IPS-18a (cell line): ENCODE data around the gene IMP3.
"Not testable (repeated sequence)": the region's sequence is repeated elsewhere in the genome, so short reads cannot be mapped to it uniquely, and the experiment has no call there.

ENCODE experiments used
- H3K27ac ChIP-seq: one replicate; pipeline ENCODE4 v1.5.1; 2013; ENCODE audit warnings: low read length
- H3K27me3 ChIP-seq: one replicate; pipeline ENCODE4 v1.6.1; 2013; ENCODE audit warnings: mild to moderate bottlenecking, low read length; ENCODE audit not compliant: control insufficient read depth, insufficient read depth
- H3K36me3 ChIP-seq: one replicate; pipeline ENCODE4 v1.6.1; 2013; ENCODE audit warnings: low read depth, low read length; ENCODE audit not compliant: control insufficient read depth
- H3K4me1 ChIP-seq: one replicate; pipeline ENCODE4 v1.6.1; 2013; ENCODE audit warnings: low read depth, low read length; ENCODE audit not compliant: control insufficient read depth
- H3K4me3 ChIP-seq: one replicate; pipeline ENCODE4 v1.5.1; 2013; ENCODE audit warnings: low read length
- H3K9ac ChIP-seq: one replicate; pipeline ENCODE4 v1.6.1; 2013; ENCODE audit warnings: mild to moderate bottlenecking, low read length, moderate library complexity
- H3K9me3 ChIP-seq: one replicate; pipeline ENCODE4 v1.6.1; 2013; ENCODE audit warnings: low read depth, low read length; ENCODE audit not compliant: control insufficient read depth

Gene IMP3

GRCh38 chr15:75646944-75647364, 6.9 kb upstream of the IMP3 start:
- Histone ChIP-seq H3K4me1 (peaks cover 16% of the 10 kb centered on the region), H3K9ac (peak overlapping the region; percentile 83), H3K27ac (no peak overlapping the region)

GRCh38 chr15:75646112-75646943, 6.3 kb upstream of the IMP3 start:
- Histone ChIP-seq H3K4me3 (peak overlapping the region; percentile 77), H3K36me3 (peaks cover 3% of the 10 kb centered on the region), H3K27ac (no peak overlapping the region), H3K9ac (no peak overlapping the region), H3K27me3 (peaks cover 21% of the 10 kb centered on the region), H3K4me1 (peaks cover 16% of the 10 kb centered on the region), H3K9me3 (no peaks in the 10 kb centered on the region)

More at GRCh38 chr15:75646944-75647364, 6.9 kb upstream of the IMP3 start:
- Histone ChIP-seq H3K27me3 (peaks cover 21% of the 10 kb centered on the region), H3K9me3 (no peaks in the 10 kb centered on the region), H3K36me3 (peaks cover 3% of the 10 kb centered on the region), H3K4me3 (peak overlapping the region; percentile 77)

GRCh38 chr15:75644376-75644775, 4.4 kb upstream of the IMP3 start:
- no peaks in the 10 kb centered on the region for H3K9me3 ChIP-seq
- H3K4me1 ChIP-seq = peaks cover 13% of the 10 kb centered on the region
- no peak overlapping the region for H3K4me3 ChIP-seq
- H3K27ac ChIP-seq = no peak overlapping the region
- no peak overlapping the region for H3K9ac ChIP-seq
- no peaks in the 10 kb centered on the region for H3K36me3 ChIP-seq
- peaks cover 21% of the 10 kb centered on the region for H3K27me3 ChIP-seq

- Histone ChIP-seq H3K4me3 (no peak overlapping the region), H3K4me1 (peaks cover 9% of the 10 kb centered on the region), H3K27ac (no peak overlapping the region), H3K9me3 (no peaks in the 10 kb centered on the region), H3K36me3 (peaks cover 3% of the 10 kb centered on the region), H3K27me3 (peaks cover 14% of the 10 kb centered on the region), H3K9ac (no peak overlapping the region)
These were observed 1.6 kb upstream of the IMP3 start for GRCh38 chr15:75641603-75642002.

GRCh38 chr15:75641179-75641503, 1.1 kb upstream of the IMP3 start:
- H3K4me3 ChIP-seq = peak overlapping the region; percentile 91
- peaks cover 7% of the 10 kb centered on the region for H3K4me1 ChIP-seq
- H3K27me3 ChIP-seq = peaks cover 9% of the 10 kb centered on the region
- H3K36me3 ChIP-seq = peaks cover 3% of the 10 kb centered on the region
- H3K9me3 ChIP-seq = no peaks in the 10 kb centered on the region
- peak overlapping the region; percentile 99 for H3K9ac ChIP-seq
- H3K27ac ChIP-seq = no peak overlapping the region

- H3K9ac ChIP-seq = peak overlapping the region; percentile 99
- peaks cover 4% of the 10 kb centered on the region for H3K27me3 ChIP-seq
- H3K4me1 ChIP-seq = peaks cover 7% of the 10 kb centered on the region
- peak overlapping the region; percentile 64 for H3K27ac ChIP-seq
- peak overlapping the region; percentile 91 for H3K4me3 ChIP-seq
- peaks cover 3% of the 10 kb centered on the region for H3K36me3 ChIP-seq
- H3K9me3 ChIP-seq = no peaks in the 10 kb centered on the region
These were observed 607 bp upstream of the IMP3 start for GRCh38 chr15:75640483-75641178.

GRCh38 chr15:75639191-75639708, 774 bp downstream of the IMP3 start:
- peaks cover 7% of the 10 kb centered on the region for H3K4me1 ChIP-seq
- peak overlapping the region; percentile 99 for H3K9ac ChIP-seq
- H3K27ac ChIP-seq = peak overlapping the region; percentile 92
- peaks cover 3% of the 10 kb centered on the region for H3K36me3 ChIP-seq
- no peaks in the 10 kb centered on the region for H3K27me3 ChIP-seq
- H3K4me3 ChIP-seq = peak overlapping the region; percentile 91
- no peaks in the 10 kb centered on the region for H3K9me3 ChIP-seq

- peak overlapping the region; percentile 91 for H3K4me3 ChIP-seq
- no peaks in the 10 kb centered on the region for H3K27me3 ChIP-seq
- H3K27ac ChIP-seq = no peak overlapping the region
- peaks cover 3% of the 10 kb centered on the region for H3K36me3 ChIP-seq
- H3K9me3 ChIP-seq = no peaks in the 10 kb centered on the region
- H3K9ac ChIP-seq = no peak overlapping the region
- H3K4me1 ChIP-seq = peaks cover 7% of the 10 kb centered on the region
These were observed 2.6 kb downstream of the IMP3 start for GRCh38 chr15:75637245-75638009.

- Histone ChIP-seq H3K9ac (no peak overlapping the region), H3K36me3 (peaks cover 3% of the 10 kb centered on the region), H3K9me3 (no peaks in the 10 kb centered on the region), H3K4me1 (peaks cover 7% of the 10 kb centered on the region), H3K27ac (no peak overlapping the region), H3K4me3 (no peak overlapping the region), H3K27me3 (no peaks in the 10 kb centered on the region)
These were observed 4.0 kb downstream of the IMP3 start for GRCh38 chr15:75636026-75636425.

- H3K36me3 ChIP-seq, H3K4me1 ChIP-seq, H3K27ac ChIP-seq, H3K27me3 ChIP-seq, H3K4me3 ChIP-seq, H3K9ac ChIP-seq, H3K9me3 ChIP-seq: not testable (repeated sequence)
These were observed 6.1 kb downstream of the IMP3 start for GRCh38 chr15:75633922-75634321.

- Histone ChIP-seq H3K4me3 (no peak overlapping the region), H3K9me3 (no peaks in the 10 kb centered on the region), H3K4me1 (no peaks in the 10 kb centered on the region), H3K9ac (no peak overlapping the region), H3K36me3 (no peaks in the 10 kb centered on the region), H3K27ac (no peak overlapping the region), H3K27me3 (no peaks in the 10 kb centered on the region)
These were observed 8.1 kb downstream of the IMP3 start for GRCh38 chr15:75631935-75632334.
